ENCODE data around the gene GET4. TPM values are rescaled to one million over a fixed set of nuclear protein-coding genes. Genes with fewer than 3 reads are reported as not detected.

GET4 gene
- total and polyA plus RNA-seq, 5 experiments from 2014 or later = 23.0 to 64.1 (median 34.6) TPM

GRCh38 chr7:917255-918117 lies 41.1 kb downstream of the GET4 start:
- Mint-ChIP-seq H3K36me3 (no peaks in the 10 kb centered on the region), H3K27ac (peak overlapping the region in 3 of 10 donors; percentile 3 to 72 (median 48)), H3K4me1 (peaks cover 12 to 23% (median 21%) of the 10 kb centered on the region in 4 donors), H3K4me3 (no peak overlapping the region), H3K27me3 (no peaks in the 10 kb centered on the region), H3K9me3 (no peaks in the 10 kb centered on the region)
- ATAC-seq = no peak
- DNase-seq = peak in 2 of 10 donors; percentile 3 to 27
- POLR2A ChIA-PET = no interaction called here

- Mint-ChIP-seq H3K4me3 (no peak overlapping the region), H3K27ac (peak overlapping the region in 3 of 10 donors; percentile 3 to 76 (median 48)), H3K36me3 (no peaks in the 10 kb centered on the region), H3K9me3 (no peaks in the 10 kb centered on the region), H3K27me3 (no peaks in the 10 kb centered on the region), H3K4me1 (peaks cover 12 to 29% (median 24%) of the 10 kb centered on the region in 4 donors)
- ATAC-seq (no peak), DNase-seq (peak in 1 of 10 donors; percentile 26)
- POLR2A ChIA-PET = interaction anchor here (1.2 kb wide), 1 partner anchor 9 kb away, joined by 5 read pairs; no protein-coding TSS in a partner anchor
Observed at GRCh38 chr7:918118-918425, 41.7 kb downstream of the GET4 start.

- Mint-ChIP-seq H3K27me3 (no peaks in the 10 kb centered on the region), H3K4me3 (peak overlapping the region in 1 of 10 donors; percentile 41), H3K9me3 (no peaks in the 10 kb centered on the region), H3K36me3 (no peaks in the 10 kb centered on the region), H3K27ac (peak overlapping the region in 3 of 10 donors; percentile 25 to 50 (median 28)), H3K4me1 (peaks cover 16 to 34% (median 28%) of the 10 kb centered on the region in 4 donors)
- ATAC-seq = no peak
- POLR2A ChIA-PET = interaction anchor here (1.2 kb wide), 1 partner anchor 9 kb away, joined by 5 read pairs; no protein-coding TSS in a partner anchor
- peak in 2 of 10 donors; percentile 11 to 60 for DNase-seq
Observed at GRCh38 chr7:918441-919113, 42.2 kb downstream of the GET4 start.

- H3K9me3 Mint-ChIP-seq = no peaks in the 10 kb centered on the region
- H3K27ac Mint-ChIP-seq = peak overlapping the region in 2 of 10 donors; percentile 3 to 93
- peaks cover 16 to 35% (median 28%) of the 10 kb centered on the region in 4 donors for H3K4me1 Mint-ChIP-seq
- H3K27me3 Mint-ChIP-seq = no peaks in the 10 kb centered on the region
- H3K4me3 Mint-ChIP-seq = no peak overlapping the region
- ATAC-seq (no peak), DNase-seq (peak in 3 of 10 donors; percentile 1 to 21 (median 13))
- POLR2A ChIA-PET = interaction anchor here (1.2 kb wide), 1 partner anchor 10 kb away, joined by 5 read pairs; no protein-coding TSS in a partner anchor
- no peaks in the 10 kb centered on the region for H3K36me3 Mint-ChIP-seq
Observed at GRCh38 chr7:919114-919442, 42.7 kb downstream of the GET4 start.

GRCh38 chr7:919924-920341 lies 43.6 kb downstream of the GET4 start:
- H3K4me1 Mint-ChIP-seq = peaks cover 16 to 40% (median 33%) of the 10 kb centered on the region in 4 donors
- no peaks in the 10 kb centered on the region for H3K9me3 Mint-ChIP-seq
- POLR2A ChIA-PET = interaction anchor here (0.5 to 2.4 kb wide), 2 partner anchors 10 to 107 kb away, joined by 3 to 8 read pairs; no protein-coding TSS in a partner anchor
- ATAC-seq (no peak), DNase-seq (peak in 2 of 10 donors; percentile 12 to 34)
- no peaks in the 10 kb centered on the region for H3K27me3 Mint-ChIP-seq
- H3K4me3 Mint-ChIP-seq = no peak overlapping the region
- peak overlapping the region in 2 of 10 donors; percentile 43 to 93 for H3K27ac Mint-ChIP-seq
- H3K36me3 Mint-ChIP-seq = no peaks in the 10 kb centered on the region

GRCh38 chr7:920351-921070 lies 44.2 kb downstream of the GET4 start:
- Mint-ChIP-seq H3K36me3 (no peaks in the 10 kb centered on the region), H3K4me1 (peaks cover 16 to 43% (median 36%) of the 10 kb centered on the region in 4 donors), H3K27me3 (no peaks in the 10 kb centered on the region), H3K9me3 (no peaks in the 10 kb centered on the region), H3K27ac (peak overlapping the region in 9 of 10 donors; percentile 68 to 97 (median 80)), H3K4me3 (peak overlapping the region in 7 of 10 donors; percentile 23 to 82 (median 58))
- DNase-seq (peak in 1 of 10 donors; percentile 46), ATAC-seq (no peak)
- POLR2A ChIA-PET = interaction anchor here (0.5 to 2.4 kb wide), 2 partner anchors 10 to 107 kb away, joined by 3 to 8 read pairs; no protein-coding TSS in a partner anchor

- Mint-ChIP-seq H3K9me3 (no peaks in the 10 kb centered on the region), H3K36me3 (no peaks in the 10 kb centered on the region), H3K27me3 (no peaks in the 10 kb centered on the region), H3K27ac (peak overlapping the region; percentile 68 to 97 (median 80)), H3K4me3 (peak overlapping the region in 9 of 10 donors; percentile 23 to 82 (median 58)), H3K4me1 (peaks cover 15 to 47% (median 38%) of the 10 kb centered on the region in 4 donors)
- no peak for ATAC-seq
- POLR2A ChIA-PET = interaction anchor here (2.4 kb wide), 1 partner anchor 11 kb away, joined by 8 read pairs; no protein-coding TSS in a partner anchor
- peak in 2 of 10 donors; percentile 15 to 56 for DNase-seq
Observed at GRCh38 chr7:921071-921461, 44.7 kb downstream of the GET4 start.

- no peaks in the 10 kb centered on the region for H3K9me3 Mint-ChIP-seq
- peak overlapping the region in 9 of 10 donors; percentile 36 to 93 (median 84) for H3K4me3 Mint-ChIP-seq
- ATAC-seq = no peak
- H3K27ac Mint-ChIP-seq = peak overlapping the region; percentile 68 to 97 (median 82)
- peaks cover 12 to 49% (median 35%) of the 10 kb centered on the region in 4 donors for H3K4me1 Mint-ChIP-seq
- peak in 3 of 10 donors; percentile 17 to 59 (median 17) for DNase-seq
- H3K27me3 Mint-ChIP-seq = no peaks in the 10 kb centered on the region
- no peaks in the 10 kb centered on the region for H3K36me3 Mint-ChIP-seq
- POLR2A ChIA-PET = interaction anchor here (1.3 to 2.4 kb wide), 4 partner anchors 11 to 53 kb away, joined by 4 to 41 read pairs (median 8); partner anchors contain the start of gene COX19
Observed at GRCh38 chr7:921581-922333, 45.4 kb downstream of the GET4 start.

GRCh38 chr7:922334-923107 lies 46.2 kb downstream of the GET4 start:
- DNase-seq (peak in 3 of 10 donors; percentile 21 to 39 (median 22)), ATAC-seq (peak in 1 of 2 donors; percentile 0)
- Mint-ChIP-seq H3K27me3 (no peaks in the 10 kb centered on the region), H3K4me1 (peaks cover 13 to 56% (median 40%) of the 10 kb centered on the region in 4 donors), H3K4me3 (peak overlapping the region; percentile 82 to 93 (median 87)), H3K27ac (peak overlapping the region; percentile 92 to 97 (median 94)), H3K36me3 (no peaks in the 10 kb centered on the region), H3K9me3 (no peaks in the 10 kb centered on the region)
- POLR2A ChIA-PET = interaction anchor here (1.1 to 2.4 kb wide), 11 partner anchors 10 to 52 kb away, joined by 3 to 41 read pairs (median 7); partner anchors contain the start of genes ADAP1, COX19 and GET4

- DNase-seq (peak; percentile 68 to 95 (median 89)), ATAC-seq (peak; percentile 86 to 92)
- Mint-ChIP-seq H3K4me3 (peak overlapping the region; percentile 82 to 93 (median 87)), H3K27me3 (no peaks in the 10 kb centered on the region), H3K36me3 (no peaks in the 10 kb centered on the region), H3K27ac (peak overlapping the region; percentile 92 to 97 (median 94)), H3K9me3 (no peaks in the 10 kb centered on the region), H3K4me1 (peaks cover 11 to 57% (median 43%) of the 10 kb centered on the region in 4 donors)
- POLR2A ChIA-PET = interaction anchor here (1.1 to 2.2 kb wide), 10 partner anchors 11 to 51 kb away, joined by 3 to 41 read pairs (median 6); partner anchors contain the start of genes ADAP1, COX19 and GET4
Observed at GRCh38 chr7:923108-924041, 47.0 kb downstream of the GET4 start.

Data from naive thymus-derived CD8-positive, alpha-beta T cell (primary cell).